Spleen (tissue), 11 donors: ENCODE measurements around the gene ACAN. TPM values are rescaled to one million over a fixed set of nuclear protein-coding genes. Genes with fewer than 3 reads are reported as not detected.
A peak's percentile ranks its signal among the peaks of the same experiment; 100 is the strongest.

Experiments
- DNase-seq: peaks from one replicate; pipeline ENCODE4 v3.0.0-alpha.2; 2020
- H3K27ac ChIP-seq, 8 donors: fragments of 200-600 bp; sonication (generic) in 7 of 8; 1 replicate in 4 of 8; 2 replicates in 4 of 8; pipeline versions ENCODE4 v1.5.0 to v1.8.0; 2016 to 2021; ENCODE audit warnings: inconsistent platforms in 4 of 8, mild to moderate bottlenecking in 4 of 8, moderate library complexity in 1 of 8
- H3K27me3 ChIP-seq, 7 donors: fragments of 200-600 bp; sonication (generic) in 6 of 7; replicated peaks in 1 of 7; 1 replicate in 4 of 7; 2 replicates in 3 of 7; pipeline versions ENCODE4 v1.5.0 to v1.8.0; 2016 to 2021; ENCODE audit warnings: inconsistent platforms in 3 of 7, mild to moderate bottlenecking in 1 of 7
- H3K36me3 ChIP-seq, 6 donors: fragments of 200-600 bp; sonication (generic) in 5 of 6; 1 replicate in 4 of 6; 2 replicates in 2 of 6; pipeline versions ENCODE4 v1.5.0 to v1.8.0; 2016 to 2021; ENCODE audit warnings: inconsistent platforms in 2 of 6
- H3K4me1 ChIP-seq, 6 donors: fragments of 200-600 bp; sonication (generic) in 5 of 6; 1 replicate in 3 of 6; 2 replicates in 3 of 6; pipeline versions ENCODE4 v1.5.0 to v1.8.0; 2016 to 2021; ENCODE audit warnings: inconsistent platforms in 3 of 6
- H3K4me3 ChIP-seq, 8 donors: fragments of 200-600 bp; sonication (generic) in 7 of 8; 1 replicate in 4 of 8; 2 replicates in 4 of 8; pipeline versions ENCODE4 v1.5.0 to v1.8.0; 2016 to 2021; ENCODE audit warnings: inconsistent platforms in 4 of 8, mild to moderate bottlenecking in 4 of 8, moderate library complexity in 2 of 8
- H3K9me3 ChIP-seq, 8 donors: fragments of 200-600 bp; sonication (generic) in 7 of 8; 1 replicate in 4 of 8; 2 replicates in 4 of 8; pipeline versions ENCODE4 v1.5.0 to v1.8.0; 2016 to 2021; ENCODE audit warnings: inconsistent platforms in 4 of 8
- POLR2A ChIP-seq, 3 donors: fragments of 450-650 bp; IDR thresholded peaks; one replicate each; pipeline ENCODE4 v1.5.1; 2017; ENCODE audit warnings: antibody characterized with exemption in 3 of 3, mild to moderate bottlenecking in 1 of 3
- POLR2AphosphoS5 ChIP-seq, 3 donors: sonication (generic); formaldehyde crosslinking; IDR thresholded peaks; one replicate each; pipeline ENCODE4 v1.5.1; 2017; ENCODE audit warnings: antibody characterized with exemption in 3 of 3
- WGBS, 5 donors: extraction: QIAGEN DNeasy Blood & Tissue Kit in 3 of 5; methylation state at CpG; one replicate each; pipeline versions ENCODE4 v1.1.5 to v1.1.7; 2013 to 2018; 5-methylcytosine and 5-hydroxymethylcytosine counted together
- intact Hi-C: fragments of 100-400 bp; cut with DNase I; formaldehyde crosslinking; loops from one replicate; pipeline ENCODE4 v1.15.0; 2023; ENCODE audit warnings: low total_unique reads
- polyA plus RNA-seq, 3 donors: library from polyadenylated mRNA; stranded (reverse); fragments of 200-250 nt; gene quantifications; one replicate each; pipeline ENCODE4 v1.2.1, GENCODE V29; 2013
- total RNA-seq, 7 donors: library from RNA; depleted of rRNA in 3 of 7; stranded (reverse); fragments of >200 nt in 3 of 7; fragmentation: NEBNext Ultra II Directional in 4 of 7; extraction: Animal tissue kit (Norgen Biotek cat#: 25700) in 4 of 7; gene quantifications; one replicate each; pipeline versions ENCODE4 v1.1.0 to v1.2.1, GENCODE V29; 2016 to 2021
- TF ChIP-seq, protein P1 (sequence below), 11 experiments: fragments of 200-600 bp in 7 of 11; fragments of 450-650 bp in 4 of 11; sonication (generic) in 4 of 11; IDR thresholded peaks in 8 of 11; conservative IDR thresholded peaks in 3 of 11; 1 replicate in 7 of 11; 2 replicates in 4 of 11; pipeline versions ENCODE4 v1.4.0 to v1.8.0; 2016 to 2021; ENCODE audit warnings: antibody characterized with exemption in 11 of 11, inconsistent platforms in 4 of 11, mild to moderate bottlenecking in 1 of 11
- donor health status: healthy with polysubstance abuse.
- donor health status: DM: no; HTN: no; CAD: no; lungs with moderate emphysema.
- donor health status: DM: no; HTN: no; CAD: no.
- donor health status: Bipolar disorder and iron deficiency.
- donor health status: healthy.
- donor health status: DM: no; HTN: no; CAD: no.
- donor health status: DM: yes; HTN: yes; CAD: no.

ACAN gene
- total and polyA plus RNA-seq, 10 donors, result 0.09 to 2.1 (median 0.87) TPM

DNA sequence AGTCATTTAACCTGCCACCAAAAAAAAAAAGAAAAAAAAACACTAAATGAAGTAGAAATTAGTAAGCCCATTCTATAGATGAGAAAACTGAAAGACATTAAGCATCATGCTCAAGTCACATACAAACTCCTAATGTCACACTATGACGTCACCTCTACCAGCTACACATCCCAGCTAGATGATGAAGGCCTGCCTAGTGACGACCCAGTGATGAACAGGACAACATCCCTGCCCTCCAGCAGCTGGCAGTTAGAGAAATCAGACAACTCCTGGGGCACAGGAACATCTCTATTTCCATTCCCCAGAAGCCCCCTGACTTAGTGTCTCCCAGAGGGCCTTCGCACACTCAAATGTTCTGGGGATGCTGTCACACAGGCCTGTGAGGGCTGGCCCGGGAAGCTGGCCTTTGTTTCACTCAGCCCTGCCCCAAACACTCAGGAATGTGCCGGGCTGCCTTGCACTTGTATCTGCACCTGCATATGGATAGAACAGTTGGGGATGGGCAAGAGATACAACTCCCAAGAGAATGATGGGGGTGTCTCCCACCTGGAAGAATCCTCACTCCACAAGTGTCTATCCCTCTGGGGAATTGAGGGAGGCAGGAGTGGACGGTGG, 99.1 kb downstream of the ACAN start:
- WGBS, 5 donors, result 72 to 94% (median 83%) methylated on average over 6 of the region's 6 CpGs
- Histone ChIP-seq H3K27ac (no peak overlapping the region), H3K4me1 (peaks cover 0 to 23% (median 16%) of the 10 kb centered on the region in 6 donors), H3K36me3 (peaks cover 0 to 54% (median 0%) of the 10 kb centered on the region in 6 donors), H3K27me3 (no peaks in the 10 kb centered on the region), H3K9me3 (no peaks in the 10 kb centered on the region), H3K4me3 (no peak overlapping the region)
- no peak for TF ChIP-seq POLR2AphosphoS5 (IDR thresholded peaks at IDR 0.05)
- intact Hi-C loops, result loop anchor here (10.0 kb wide), 2 partner anchors 112 to 272 kb away; no protein-coding TSS in a partner anchor
- peak; percentile 56 for DNase-seq

DNA sequence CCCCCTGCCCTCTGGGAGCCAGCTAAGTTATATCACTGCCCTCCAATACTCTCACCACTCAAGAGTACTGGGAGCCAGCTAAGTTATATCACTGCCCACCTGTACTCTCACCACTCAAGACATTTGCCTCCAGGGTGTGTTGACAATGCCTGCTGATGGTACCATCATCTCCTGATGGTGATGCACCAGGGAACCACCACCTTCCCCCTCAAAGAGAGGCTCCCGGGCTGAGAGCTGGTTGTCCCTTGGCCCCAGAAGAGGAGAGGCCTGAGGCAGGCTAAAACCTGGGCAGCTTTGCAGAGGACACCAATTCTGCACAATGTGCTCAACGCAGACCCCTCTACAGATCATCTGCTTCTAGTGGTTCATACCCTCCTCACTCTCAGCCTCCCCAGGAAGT, 99.6 kb downstream of the ACAN start:
- WGBS, 5 donors, result 64 to 94% (median 89%) methylated on average over 2 of the region's 2 CpGs
- peaks cover 0 to 55% (median 0%) of the 10 kb centered on the region in 6 donors for H3K36me3 ChIP-seq
- no peak overlapping the region for H3K27ac ChIP-seq
- H3K4me1 ChIP-seq, result peaks cover 0 to 17% (median 11%) of the 10 kb centered on the region in 6 donors
- H3K27me3 ChIP-seq, result no peaks in the 10 kb centered on the region
- no peak for TF ChIP-seq POLR2AphosphoS5 (IDR thresholded peaks at IDR 0.05)
- TF ChIP-seq, protein P1, sequence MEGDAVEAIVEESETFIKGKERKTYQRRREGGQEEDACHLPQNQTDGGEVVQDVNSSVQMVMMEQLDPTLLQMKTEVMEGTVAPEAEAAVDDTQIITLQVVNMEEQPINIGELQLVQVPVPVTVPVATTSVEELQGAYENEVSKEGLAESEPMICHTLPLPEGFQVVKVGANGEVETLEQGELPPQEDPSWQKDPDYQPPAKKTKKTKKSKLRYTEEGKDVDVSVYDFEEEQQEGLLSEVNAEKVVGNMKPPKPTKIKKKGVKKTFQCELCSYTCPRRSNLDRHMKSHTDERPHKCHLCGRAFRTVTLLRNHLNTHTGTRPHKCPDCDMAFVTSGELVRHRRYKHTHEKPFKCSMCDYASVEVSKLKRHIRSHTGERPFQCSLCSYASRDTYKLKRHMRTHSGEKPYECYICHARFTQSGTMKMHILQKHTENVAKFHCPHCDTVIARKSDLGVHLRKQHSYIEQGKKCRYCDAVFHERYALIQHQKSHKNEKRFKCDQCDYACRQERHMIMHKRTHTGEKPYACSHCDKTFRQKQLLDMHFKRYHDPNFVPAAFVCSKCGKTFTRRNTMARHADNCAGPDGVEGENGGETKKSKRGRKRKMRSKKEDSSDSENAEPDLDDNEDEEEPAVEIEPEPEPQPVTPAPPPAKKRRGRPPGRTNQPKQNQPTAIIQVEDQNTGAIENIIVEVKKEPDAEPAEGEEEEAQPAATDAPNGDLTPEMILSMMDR (IDR thresholded peaks at IDR 0.05 in 8 of 11, conservative IDR thresholded peaks at IDR 0.05 in 3 of 11), result no peak
- no peak for TF ChIP-seq POLR2A (IDR thresholded peaks at IDR 0.05)
- intact Hi-C loops, result loop anchor here (10.0 kb wide), 2 partner anchors 112 to 272 kb away; no protein-coding TSS in a partner anchor
- peak; percentile 47 for DNase-seq
- no peak overlapping the region for H3K4me3 ChIP-seq
- H3K9me3 ChIP-seq, result no peaks in the 10 kb centered on the region

DNA sequence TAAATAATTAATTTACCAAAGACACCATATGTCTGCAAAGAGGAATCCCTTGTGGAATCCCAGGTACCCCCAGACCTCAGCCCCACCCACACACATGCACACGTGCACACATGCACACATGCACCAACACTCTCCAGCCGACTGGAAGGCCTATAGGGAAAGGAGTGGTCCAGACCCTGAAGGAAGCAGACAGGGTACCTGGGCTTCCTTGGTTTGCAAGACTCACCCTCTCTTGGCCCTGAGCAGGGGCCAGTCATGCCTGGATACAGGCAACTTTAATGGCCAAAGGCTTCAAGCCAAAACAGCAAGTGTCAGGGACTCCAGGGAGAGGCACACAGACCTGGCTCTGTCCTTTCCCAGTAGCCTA, 101.0 kb downstream of the ACAN start:
- TF ChIP-seq, protein P1 (IDR thresholded peaks at IDR 0.05 in 8 of 11, conservative IDR thresholded peaks at IDR 0.05 in 3 of 11), result no peak
- TF ChIP-seq POLR2AphosphoS5 (IDR thresholded peaks at IDR 0.05) (no peak), POLR2A (IDR thresholded peaks at IDR 0.05) (no peak)
- WGBS, 5 donors, result 70 to 95% (median 83%) methylated on average over 2 of the region's 2 CpGs
- intact Hi-C loops, result loop anchor here (10.0 kb wide), 2 partner anchors 111 to 271 kb away; no protein-coding TSS in a partner anchor

DNA sequence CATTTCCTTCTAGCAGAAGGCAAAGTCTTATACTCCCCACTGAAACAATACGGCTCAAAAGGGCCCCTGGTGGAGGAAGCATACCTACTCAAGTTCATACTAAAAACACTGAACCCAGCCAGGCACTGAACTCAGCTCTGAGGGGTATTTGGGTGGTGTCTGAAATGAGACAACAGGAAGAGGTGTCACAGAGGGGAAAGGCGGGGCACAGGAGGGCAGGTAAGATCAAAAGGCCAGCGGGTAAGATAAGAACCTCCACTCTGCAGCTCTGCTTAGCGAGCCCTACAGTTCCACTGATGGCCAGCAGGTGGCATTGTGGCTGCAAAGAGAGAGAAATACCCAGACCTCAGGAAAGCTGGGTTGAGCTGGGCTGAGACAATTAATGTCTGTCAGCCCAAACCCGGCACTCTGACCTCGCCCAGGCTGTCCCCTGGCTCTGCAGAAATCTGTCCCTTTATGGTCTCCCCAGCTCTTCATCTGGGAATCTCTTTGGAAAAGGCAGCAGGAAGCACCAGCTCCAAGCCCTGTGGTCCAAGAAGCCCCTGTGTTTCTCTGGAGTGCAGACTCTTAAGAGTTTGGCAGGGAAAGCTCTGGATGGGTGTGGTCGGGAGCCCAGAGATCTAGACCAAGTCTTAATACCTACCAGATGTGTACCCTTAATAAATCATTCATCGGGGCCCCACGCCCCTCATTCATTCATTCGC, 101.5 kb downstream of the ACAN start:
- H3K4me1 ChIP-seq, result peaks cover 0 to 15% (median 9%) of the 10 kb centered on the region in 6 donors
- no peaks in the 10 kb centered on the region for H3K27me3 ChIP-seq
- peak overlapping the region in 4 of 8 donors; percentile 43 to 72 (median 56) for H3K27ac ChIP-seq
- intact Hi-C loops, result loop anchor here (10.0 kb wide), 2 partner anchors 110 to 270 kb away; no protein-coding TSS in a partner anchor
- 36 to 44% (median 41%) methylated on average over 8 to 10 of the region's 10 CpGs for WGBS, 5 donors
- no peak overlapping the region for H3K4me3 ChIP-seq
- peaks cover 0 to 65% (median 0%) of the 10 kb centered on the region in 6 donors for H3K36me3 ChIP-seq
- H3K9me3 ChIP-seq, result no peaks in the 10 kb centered on the region
- DNase-seq, result peak; percentile 93
- no peak for TF ChIP-seq POLR2A (IDR thresholded peaks at IDR 0.05)
- TF ChIP-seq, protein P1 (IDR thresholded peaks at IDR 0.05 in 8 of 11, conservative IDR thresholded peaks at IDR 0.05 in 3 of 11), result peak; percentile 94 to 98 (median 98)

More for the DNA sequence above, 101.0 kb downstream of the ACAN start:
- no peak overlapping the region for H3K4me3 ChIP-seq
- H3K27ac ChIP-seq, result peak overlapping the region in 4 of 8 donors; percentile 43 to 72 (median 56)
- H3K9me3 ChIP-seq, result no peaks in the 10 kb centered on the region
- peaks cover 0 to 15% (median 9%) of the 10 kb centered on the region in 6 donors for H3K4me1 ChIP-seq
- peak; percentile 65 for DNase-seq
- no peaks in the 10 kb centered on the region for H3K27me3 ChIP-seq
- peaks cover 0 to 63% (median 0%) of the 10 kb centered on the region in 6 donors for H3K36me3 ChIP-seq
